Upper lobe of left lung (tissue), 4 donors: ENCODE results near the gene MYH8.

Experiments
- POLR2A ChIP-seq, 4 donors: fragments of 450-650 bp; IDR thresholded peaks; one replicate each; pipeline ENCODE4 v1.5.1; 2016 to 2017; ENCODE audit warnings: antibody characterized with exemption in 4 of 4, mild to moderate bottlenecking in 2 of 4
- POLR2AphosphoS5 ChIP-seq, 2 donors: sonication (generic); formaldehyde crosslinking; IDR thresholded peaks; one replicate each; pipeline ENCODE4 v1.5.1; 2017; ENCODE audit warnings: antibody characterized with exemption in 2 of 2
- TF ChIP-seq, protein P1 (sequence below), 6 experiments: fragments of 450-650 bp in 4 of 6; fragments of 200-600 bp in 2 of 6; sonication (generic) in 2 of 6; IDR thresholded peaks; one replicate each; pipeline ENCODE4 v1.5.1; 2016 to 2019; ENCODE audit warnings: antibody characterized with exemption in 6 of 6

DNA sequence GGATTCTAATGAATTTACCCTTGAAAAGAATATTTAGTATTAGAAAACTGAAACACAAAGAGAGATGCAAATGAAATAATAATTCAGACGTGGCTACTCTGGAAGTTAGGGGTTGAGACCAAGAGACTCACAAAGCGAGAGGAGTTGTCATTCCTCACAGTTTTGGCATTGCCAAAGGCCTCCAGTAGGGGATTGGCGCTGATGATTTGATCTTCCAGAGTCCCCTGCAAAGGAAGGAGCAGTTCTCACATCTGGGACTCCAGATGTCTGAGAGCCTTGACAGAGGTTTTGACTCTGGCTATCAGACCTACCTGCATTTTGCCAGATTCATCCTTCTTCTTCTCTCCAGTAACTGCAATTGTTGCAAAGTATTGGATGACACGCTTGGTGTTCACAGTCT lies 6.6 kb downstream of the MYH8 start:
- TF ChIP-seq, protein P1, sequence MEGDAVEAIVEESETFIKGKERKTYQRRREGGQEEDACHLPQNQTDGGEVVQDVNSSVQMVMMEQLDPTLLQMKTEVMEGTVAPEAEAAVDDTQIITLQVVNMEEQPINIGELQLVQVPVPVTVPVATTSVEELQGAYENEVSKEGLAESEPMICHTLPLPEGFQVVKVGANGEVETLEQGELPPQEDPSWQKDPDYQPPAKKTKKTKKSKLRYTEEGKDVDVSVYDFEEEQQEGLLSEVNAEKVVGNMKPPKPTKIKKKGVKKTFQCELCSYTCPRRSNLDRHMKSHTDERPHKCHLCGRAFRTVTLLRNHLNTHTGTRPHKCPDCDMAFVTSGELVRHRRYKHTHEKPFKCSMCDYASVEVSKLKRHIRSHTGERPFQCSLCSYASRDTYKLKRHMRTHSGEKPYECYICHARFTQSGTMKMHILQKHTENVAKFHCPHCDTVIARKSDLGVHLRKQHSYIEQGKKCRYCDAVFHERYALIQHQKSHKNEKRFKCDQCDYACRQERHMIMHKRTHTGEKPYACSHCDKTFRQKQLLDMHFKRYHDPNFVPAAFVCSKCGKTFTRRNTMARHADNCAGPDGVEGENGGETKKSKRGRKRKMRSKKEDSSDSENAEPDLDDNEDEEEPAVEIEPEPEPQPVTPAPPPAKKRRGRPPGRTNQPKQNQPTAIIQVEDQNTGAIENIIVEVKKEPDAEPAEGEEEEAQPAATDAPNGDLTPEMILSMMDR (IDR thresholded peaks at IDR 0.05), result no peak
- TF ChIP-seq POLR2AphosphoS5 (IDR thresholded peaks at IDR 0.05), result no peak
- no peak for TF ChIP-seq POLR2A (IDR thresholded peaks at IDR 0.05)
